ENCODE data around the gene CLINT1. TPM values are rescaled to one million over a fixed set of nuclear protein-coding genes. Genes with fewer than 3 reads are reported as not detected.
A peak's percentile ranks its signal among the peaks of the same experiment; 100 is the strongest.

Gene CLINT1
- total and polyA plus RNA-seq, 4 donors: 46.2 to 80.4 (median 54.0) TPM

GRCh38 chr5:157842787-157843186 lies 16.2 kb downstream of the CLINT1 start:
- Histone ChIP-seq H3K9me3 (ENCODE audit: control insufficient read depth, insufficient read depth, low read length) (peaks cover 7% of the 10 kb centered on the region), H3K27me3 (ENCODE audit: control insufficient read depth, insufficient read depth, low read length) (no peaks in the 10 kb centered on the region), H3K4me3 (ENCODE audit: low read depth, low read length) (no peak overlapping the region), H3K27ac (ENCODE audit: low read depth, low read length) (no peak overlapping the region), H3K36me3 (ENCODE audit: control insufficient read depth, insufficient read depth, low read length) (peaks cover 3% of the 10 kb centered on the region), H3K4me1 (ENCODE audit: control insufficient read depth, insufficient read depth, low read length) (no peaks in the 10 kb centered on the region)
- WGBS (ENCODE audit: insufficient coverage): no CpG with 5 or more reads among the region's 4 CpGs
- no peak for DNase-seq (ENCODE audit: low read depth in 4 of 6, low spot score in 6 of 6)

GRCh38 chr5:157842185-157842584 lies 16.8 kb downstream of the CLINT1 start:
- Histone ChIP-seq H3K9me3 (ENCODE audit: control insufficient read depth, insufficient read depth, low read length) (peaks cover 5% of the 10 kb centered on the region), H3K27ac (ENCODE audit: low read depth, low read length) (no peak overlapping the region), H3K4me1 (ENCODE audit: control insufficient read depth, insufficient read depth, low read length) (no peaks in the 10 kb centered on the region), H3K27me3 (ENCODE audit: control insufficient read depth, insufficient read depth, low read length) (no peaks in the 10 kb centered on the region), H3K4me3 (ENCODE audit: low read depth, low read length) (no peak overlapping the region), H3K36me3 (ENCODE audit: control insufficient read depth, insufficient read depth, low read length) (peaks cover 3% of the 10 kb centered on the region)
- WGBS (ENCODE audit: insufficient coverage): no CpG with 5 or more reads among the region's 5 CpGs
- DNase-seq (ENCODE audit: low read depth in 4 of 6, low spot score in 6 of 6): no peak

- no peak for DNase-seq (ENCODE audit: low read depth in 4 of 6, low spot score in 6 of 6)
- no peak overlapping the region for H3K4me3 ChIP-seq (ENCODE audit: low read depth, low read length)
- no peaks in the 10 kb centered on the region for H3K4me1 ChIP-seq (ENCODE audit: control insufficient read depth, insufficient read depth, low read length)
- no peaks in the 10 kb centered on the region for H3K9me3 ChIP-seq (ENCODE audit: control insufficient read depth, insufficient read depth, low read length)
- no peaks in the 10 kb centered on the region for H3K27me3 ChIP-seq (ENCODE audit: control insufficient read depth, insufficient read depth, low read length)
- H3K27ac ChIP-seq (ENCODE audit: low read depth, low read length): no peak overlapping the region
- H3K36me3 ChIP-seq (ENCODE audit: control insufficient read depth, insufficient read depth, low read length): peaks cover 3% of the 10 kb centered on the region
- 100% methylated on average over 3 of the region's 8 CpGs for WGBS (ENCODE audit: insufficient coverage)
Measured at GRCh38 chr5:157839157-157839795, 19.7 kb downstream of the CLINT1 start.

GRCh38 chr5:157836121-157836753 lies 22.7 kb downstream of the CLINT1 start:
- Histone ChIP-seq H3K27ac (ENCODE audit: low read depth, low read length) (no peak overlapping the region), H3K4me1 (ENCODE audit: control insufficient read depth, insufficient read depth, low read length) (no peaks in the 10 kb centered on the region), H3K27me3 (ENCODE audit: control insufficient read depth, insufficient read depth, low read length) (no peaks in the 10 kb centered on the region), H3K36me3 (ENCODE audit: control insufficient read depth, insufficient read depth, low read length) (peaks cover under 1% of the 10 kb centered on the region), H3K4me3 (ENCODE audit: low read depth, low read length) (no peak overlapping the region), H3K9me3 (ENCODE audit: control insufficient read depth, insufficient read depth, low read length) (no peaks in the 10 kb centered on the region)
- no peak for DNase-seq (ENCODE audit: low read depth in 4 of 6, low spot score in 6 of 6)
- WGBS (ENCODE audit: insufficient coverage): 100% methylated on average over 2 of the region's 2 CpGs

DNA sequence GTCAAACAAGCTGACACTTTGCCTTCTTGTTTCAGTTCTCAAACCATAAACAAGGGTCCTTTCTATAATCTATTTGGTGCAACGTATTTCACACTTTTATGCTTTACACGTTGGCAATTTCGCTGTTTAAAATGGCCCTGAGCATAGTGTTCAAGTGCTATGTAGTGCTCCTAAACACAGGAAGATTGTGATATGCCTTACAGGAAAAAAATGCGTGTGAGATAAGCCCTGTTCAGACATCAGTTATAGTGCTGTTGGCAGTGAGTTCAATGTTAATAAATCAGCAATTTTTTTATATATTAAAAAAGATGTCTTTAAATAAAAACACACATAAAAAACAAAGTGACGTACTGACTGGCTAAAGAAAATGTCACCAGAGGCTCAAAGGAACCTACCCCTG lies 23.9 kb downstream of the CLINT1 start:
- Histone ChIP-seq H3K27ac (ENCODE audit: low read depth, low read length) (no peak overlapping the region), H3K4me3 (ENCODE audit: low read depth, low read length) (no peak overlapping the region), H3K9me3 (ENCODE audit: control insufficient read depth, insufficient read depth, low read length) (no peaks in the 10 kb centered on the region), H3K27me3 (ENCODE audit: control insufficient read depth, insufficient read depth, low read length) (no peaks in the 10 kb centered on the region), H3K36me3 (ENCODE audit: control insufficient read depth, insufficient read depth, low read length) (no peaks in the 10 kb centered on the region), H3K4me1 (ENCODE audit: control insufficient read depth, insufficient read depth, low read length) (no peaks in the 10 kb centered on the region)
- DNase-seq (ENCODE audit: low read depth in 4 of 6, low spot score in 6 of 6): no peak
- no CpG with 5 or more reads among the region's 5 CpGs for WGBS (ENCODE audit: insufficient coverage)

DNA sequence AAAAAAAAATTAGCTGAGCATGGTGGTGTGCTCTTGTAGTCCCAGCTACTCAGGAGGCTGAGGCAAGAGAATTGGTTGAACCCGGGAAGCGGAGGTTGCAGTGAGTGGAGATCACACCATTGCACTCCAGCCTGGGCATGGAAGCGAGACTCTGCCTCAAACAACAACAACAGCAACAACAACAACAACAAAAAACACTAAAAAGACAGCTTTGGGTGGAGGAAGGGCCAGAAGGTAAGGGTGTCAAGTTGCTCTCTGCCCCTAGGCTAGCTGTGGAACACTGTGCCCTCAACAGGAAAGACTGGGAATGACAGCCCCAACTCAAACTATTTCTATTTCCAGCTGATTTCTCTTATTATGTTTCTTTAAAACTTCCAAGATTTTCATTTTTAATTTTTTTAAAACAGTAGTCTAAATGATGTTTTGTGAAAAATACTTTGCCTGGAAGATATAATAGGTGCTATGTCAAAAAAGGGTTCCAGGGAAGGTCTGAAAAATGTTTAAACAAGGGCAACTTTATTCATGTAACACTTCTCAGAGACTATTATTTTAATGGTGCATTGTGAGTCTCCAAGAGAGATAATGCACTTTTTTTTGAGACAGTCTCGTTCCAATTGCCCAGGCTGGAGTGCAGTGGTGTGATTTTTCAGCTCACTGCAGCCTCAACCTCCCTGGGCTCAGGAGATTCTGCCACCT lies 29.9 kb downstream of the CLINT1 start:
- DNase-seq (ENCODE audit: low read depth in 4 of 6, low spot score in 6 of 6): no peak
- no peaks in the 10 kb centered on the region for H3K4me1 ChIP-seq (ENCODE audit: control insufficient read depth, insufficient read depth, low read length)
- WGBS (ENCODE audit: insufficient coverage): 100% methylated on average over 1 of the region's 4 CpGs
- no peaks in the 10 kb centered on the region for H3K9me3 ChIP-seq (ENCODE audit: control insufficient read depth, insufficient read depth, low read length)
- H3K36me3 ChIP-seq (ENCODE audit: control insufficient read depth, insufficient read depth, low read length): no peaks in the 10 kb centered on the region
- no peaks in the 10 kb centered on the region for H3K27me3 ChIP-seq (ENCODE audit: control insufficient read depth, insufficient read depth, low read length)
- no peak overlapping the region for H3K4me3 ChIP-seq (ENCODE audit: low read depth, low read length)
- H3K27ac ChIP-seq (ENCODE audit: low read depth, low read length): no peak overlapping the region

DNA sequence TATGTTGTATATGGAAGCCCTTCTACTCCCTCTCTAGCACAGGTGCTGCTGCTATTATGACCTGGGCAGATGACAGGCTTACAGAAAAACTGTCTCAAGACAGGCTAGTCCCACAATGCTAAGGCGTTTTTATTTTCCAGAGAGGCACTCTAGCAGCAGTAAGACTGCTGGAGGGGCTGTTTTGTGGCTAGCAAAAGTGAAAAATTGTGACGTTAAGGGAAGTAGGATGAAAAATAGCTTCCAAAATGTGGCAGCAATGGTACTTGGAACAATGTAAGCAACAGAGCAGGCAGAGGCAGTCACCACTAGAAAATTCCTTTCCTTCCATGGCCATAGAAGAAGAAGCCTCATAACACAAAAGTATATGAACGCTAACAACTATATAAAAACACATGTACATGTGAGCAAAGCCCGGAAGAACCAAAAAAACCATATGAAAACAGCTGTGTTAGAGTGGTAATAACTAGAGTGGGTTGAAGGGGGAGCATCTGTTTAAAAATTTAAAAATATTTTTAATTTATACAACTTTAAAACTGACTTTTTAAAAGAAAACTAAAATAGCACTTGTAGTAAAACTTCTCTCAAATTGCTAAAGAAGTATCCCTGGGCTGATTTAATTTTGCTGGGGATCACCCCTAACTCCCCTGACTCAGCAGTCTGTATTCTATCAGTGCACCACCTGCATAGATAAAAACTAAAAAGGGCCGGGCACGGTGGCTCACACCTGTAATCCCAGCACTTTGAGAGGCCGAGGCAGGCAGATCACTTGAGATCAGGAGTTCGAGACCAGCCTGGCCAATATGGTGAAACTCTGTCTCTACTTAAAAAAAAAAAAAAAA lies 30.6 kb downstream of the CLINT1 start:
- H3K27me3 ChIP-seq (ENCODE audit: control insufficient read depth, insufficient read depth, low read length): no peaks in the 10 kb centered on the region
- 41% methylated on average over 2 of the region's 8 CpGs for WGBS (ENCODE audit: insufficient coverage)
- H3K4me1 ChIP-seq (ENCODE audit: control insufficient read depth, insufficient read depth, low read length): no peaks in the 10 kb centered on the region
- no peak overlapping the region for H3K27ac ChIP-seq (ENCODE audit: low read depth, low read length)
- H3K9me3 ChIP-seq (ENCODE audit: control insufficient read depth, insufficient read depth, low read length): no peaks in the 10 kb centered on the region
- H3K4me3 ChIP-seq (ENCODE audit: low read depth, low read length): no peak overlapping the region
- H3K36me3 ChIP-seq (ENCODE audit: control insufficient read depth, insufficient read depth, low read length): no peaks in the 10 kb centered on the region
- peak in 1 of 6 donors; percentile 25 for DNase-seq (ENCODE audit: low read depth in 4 of 6, low spot score in 6 of 6)

- Histone ChIP-seq H3K36me3 (ENCODE audit: control insufficient read depth, insufficient read depth, low read length) (no peaks in the 10 kb centered on the region), H3K9me3 (ENCODE audit: control insufficient read depth, insufficient read depth, low read length) (no peaks in the 10 kb centered on the region), H3K4me1 (ENCODE audit: control insufficient read depth, insufficient read depth, low read length) (no peaks in the 10 kb centered on the region), H3K4me3 (ENCODE audit: low read depth, low read length) (no peak overlapping the region), H3K27ac (ENCODE audit: low read depth, low read length) (no peak overlapping the region), H3K27me3 (ENCODE audit: control insufficient read depth, insufficient read depth, low read length) (no peaks in the 10 kb centered on the region)
- WGBS (ENCODE audit: insufficient coverage): no CpG with 5 or more reads among the region's 3 CpGs
- DNase-seq (ENCODE audit: low read depth in 4 of 6, low spot score in 6 of 6): no peak
Measured at GRCh38 chr5:157827423-157827822, 31.5 kb downstream of the CLINT1 start.

- Histone ChIP-seq H3K27me3 (ENCODE audit: control insufficient read depth, insufficient read depth, low read length) (no peaks in the 10 kb centered on the region), H3K36me3 (ENCODE audit: control insufficient read depth, insufficient read depth, low read length) (no peaks in the 10 kb centered on the region), H3K9me3 (ENCODE audit: control insufficient read depth, insufficient read depth, low read length) (no peaks in the 10 kb centered on the region), H3K4me1 (ENCODE audit: control insufficient read depth, insufficient read depth, low read length) (no peaks in the 10 kb centered on the region), H3K4me3 (ENCODE audit: low read depth, low read length) (no peak overlapping the region), H3K27ac (ENCODE audit: low read depth, low read length) (no peak overlapping the region)
- WGBS (ENCODE audit: insufficient coverage): 100% methylated on average over 6 of the region's 8 CpGs
- DNase-seq (ENCODE audit: low read depth in 4 of 6, low spot score in 6 of 6): no peak
Measured at GRCh38 chr5:157823655-157824054, 35.3 kb downstream of the CLINT1 start.

Data from spinal cord (tissue), 10 donors.